Calu3 (cell line): Measurements from ENCODE around the gene TEX2. TPM values are rescaled to one million over a fixed set of nuclear protein-coding genes. Genes with fewer than 3 reads are reported as not detected.

Experiments used
- BruUV-seq: library from RNA; stranded (reverse); fragments of 400-500 nt; replicated peaks from 2 replicates; lab custom pipeline; 2021; lab: Mats Ljungman, UMichigan
- CTCF ChIA-PET: fragments of 300-600 bp; sonication (Branson Sonifier 250); formaldehyde crosslinking; loops from one replicate; lab custom pipeline; 2022; ENCODE audit warnings: antibody characterized with exemption; lab: Charles Lee
- DNase-seq: peaks from one replicate; pipeline ENCODE4 v3.0.0; 2022
- H3K27ac Mint-ChIP-seq: one replicate; pipeline ENCODE4 v1.8.0; 2022; ENCODE audit warnings: mixed read lengths; ENCODE audit not compliant: unreplicated experiment
- H3K27me3 Mint-ChIP-seq: one replicate; pipeline ENCODE4 v1.8.0; 2022; ENCODE audit warnings: mixed read lengths; ENCODE audit not compliant: unreplicated experiment
- H3K36me3 Mint-ChIP-seq: one replicate; pipeline ENCODE4 v1.8.0; 2022; ENCODE audit warnings: mild to moderate bottlenecking, moderate library complexity, mixed read lengths; ENCODE audit not compliant: insufficient read depth, unreplicated experiment
- H3K4me1 Mint-ChIP-seq: one replicate; pipeline ENCODE4 v1.8.0; 2022; ENCODE audit warnings: mild to moderate bottlenecking, low read depth, mixed read lengths; ENCODE audit not compliant: unreplicated experiment
- H3K4me3 Mint-ChIP-seq: one replicate; pipeline ENCODE4 v1.8.0; 2022; ENCODE audit warnings: mild to moderate bottlenecking, low read depth, moderate library complexity, mixed read lengths; ENCODE audit not compliant: unreplicated experiment
- H3K9me3 Mint-ChIP-seq: one replicate; pipeline ENCODE4 v1.8.0; 2022; ENCODE audit warnings: low read depth, mixed read lengths; ENCODE audit not compliant: unreplicated experiment
- CTCF ChIP-seq: fragments of 200-600 bp; IDR thresholded peaks from one replicate; pipeline ENCODE4 v1.8.0; 2022; ENCODE audit warnings: antibody characterized with exemption; ENCODE audit not compliant: unreplicated experiment
- intact Hi-C: fragments of 100-400 bp; cut with micrococcal nuclease; formaldehyde crosslinking; loops from one replicate; pipeline ENCODE4 v1.10.0; 2022; ENCODE audit not compliant: unreplicated experiment
- total RNA-seq: library from RNA; stranded (reverse); gene quantifications from 2 replicates; pipeline ENCODE4 v1.2.3, GENCODE V29; 2022

The TEX2 gene
- total RNA-seq, 1 experiment from 2014 or later: 12.3 TPM

GRCh38 chr17:64255764-64256163 is 7.3 kb downstream of the TEX2 start:
- Mint-ChIP-seq H3K4me1 (peaks cover 9% of the 10 kb centered on the region), H3K27ac (no peak overlapping the region), H3K36me3 (no peaks in the 10 kb centered on the region), H3K9me3 (no peaks in the 10 kb centered on the region), H3K27me3 (no peaks in the 10 kb centered on the region), H3K4me3 (no peak overlapping the region)
- intact Hi-C loops: no loop called here
- TF ChIP-seq CTCF: no peak
- DNase-seq: no peak
- CTCF ChIA-PET: interaction anchor here (0.6 kb wide), 1 partner anchor 18 kb away, joined by 5 read pairs; no protein-coding TSS in a partner anchor
- no TSS peak for BruUV-seq

- H3K4me3 Mint-ChIP-seq: no peak overlapping the region
- intact Hi-C loops: no loop called here
- DNase-seq: no peak
- H3K36me3 Mint-ChIP-seq: no peaks in the 10 kb centered on the region
- peaks cover 9% of the 10 kb centered on the region for H3K4me1 Mint-ChIP-seq
- H3K27ac Mint-ChIP-seq: no peak overlapping the region
- no peaks in the 10 kb centered on the region for H3K9me3 Mint-ChIP-seq
- H3K27me3 Mint-ChIP-seq: no peaks in the 10 kb centered on the region
- BruUV-seq: no TSS peak
- CTCF ChIA-PET: no interaction called here
- no peak for TF ChIP-seq CTCF
Observed at GRCh38 chr17:64254755-64255154, 8.3 kb downstream of the TEX2 start.

DNA sequence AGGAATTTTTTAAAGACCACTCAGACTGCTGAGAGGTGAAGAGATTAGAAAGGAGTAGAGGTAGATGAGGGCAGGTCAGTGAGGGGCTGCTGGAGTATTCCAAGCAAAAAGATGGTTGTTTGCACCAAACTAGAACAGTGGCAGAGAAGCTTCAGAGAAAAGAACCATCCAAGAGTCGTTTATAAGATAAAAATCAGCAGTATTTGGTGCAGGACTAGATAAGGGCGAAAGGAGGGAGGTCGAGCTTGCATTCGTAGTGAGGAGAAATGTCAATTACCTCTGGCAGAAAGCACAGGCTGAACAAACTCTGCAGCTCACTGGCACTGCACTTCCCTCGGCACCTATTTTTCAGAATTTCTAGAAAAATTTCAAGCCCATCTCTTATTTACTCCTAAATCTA is 9.6 kb downstream of the TEX2 start:
- BruUV-seq: no TSS peak
- peaks cover 9% of the 10 kb centered on the region for H3K4me1 Mint-ChIP-seq
- no peaks in the 10 kb centered on the region for H3K36me3 Mint-ChIP-seq
- H3K27ac Mint-ChIP-seq: no peak overlapping the region
- H3K4me3 Mint-ChIP-seq: no peak overlapping the region
- no peaks in the 10 kb centered on the region for H3K9me3 Mint-ChIP-seq
- H3K27me3 Mint-ChIP-seq: no peaks in the 10 kb centered on the region
- DNase-seq: no peak
- intact Hi-C loops: no loop called here
- no peak for TF ChIP-seq CTCF
- CTCF ChIA-PET: no interaction called here

DNA sequence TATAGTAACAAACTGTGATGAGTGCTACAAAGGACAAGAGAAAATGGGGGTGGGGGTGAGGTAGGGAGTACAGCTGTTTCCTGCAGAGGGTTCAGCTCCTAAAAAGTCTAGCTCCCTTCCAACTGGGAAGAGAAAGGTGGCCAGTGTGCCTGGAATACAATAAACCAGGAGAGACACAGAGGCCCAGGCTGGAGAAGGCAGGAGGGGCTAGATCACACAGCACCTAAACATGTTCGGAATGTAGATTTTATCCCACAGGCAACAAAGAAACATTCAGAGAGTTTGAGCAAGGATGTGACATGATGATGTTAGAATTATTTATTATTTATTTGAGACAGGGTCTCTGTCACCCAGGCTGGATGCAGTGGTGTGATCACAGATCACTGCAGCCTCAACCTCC is 10.2 kb downstream of the TEX2 start:
- H3K9me3 Mint-ChIP-seq: no peaks in the 10 kb centered on the region
- H3K4me3 Mint-ChIP-seq: no peak overlapping the region
- H3K36me3 Mint-ChIP-seq: no peaks in the 10 kb centered on the region
- TF ChIP-seq CTCF: no peak
- intact Hi-C loops: no loop called here
- no TSS peak for BruUV-seq
- no peak for DNase-seq
- peaks cover 9% of the 10 kb centered on the region for H3K4me1 Mint-ChIP-seq
- H3K27ac Mint-ChIP-seq: no peak overlapping the region
- CTCF ChIA-PET: no interaction called here
- H3K27me3 Mint-ChIP-seq: no peaks in the 10 kb centered on the region
